Activated naive CD8-positive, alpha-beta T cell (primary cell): Measurements from ENCODE around the gene ZCCHC14.

Experiments
- H3K27ac Mint-ChIP-seq: one replicate; pipeline ENCODE4 v1.8.0; 2021; ENCODE audit warnings: mixed read lengths
- H3K27me3 Mint-ChIP-seq: one replicate; pipeline ENCODE4 v1.8.0; 2021; ENCODE audit warnings: mixed read lengths
- H3K36me3 Mint-ChIP-seq: one replicate; pipeline ENCODE4 v1.8.0; 2021; ENCODE audit warnings: mixed read lengths
- H3K4me1 Mint-ChIP-seq: one replicate; pipeline ENCODE4 v1.8.0; 2021; ENCODE audit warnings: low read depth, mixed read lengths
- H3K4me3 Mint-ChIP-seq: one replicate; pipeline ENCODE4 v1.8.0; 2021; ENCODE audit warnings: mild to moderate bottlenecking, mixed read lengths
- H3K9me3 Mint-ChIP-seq: one replicate; pipeline ENCODE4 v1.8.0; 2021; ENCODE audit warnings: low read depth, mixed read lengths

The ZCCHC14 gene

GRCh38 chr16:87412996-87413421, 79.8 kb downstream of the ZCCHC14 start:
- no peaks in the 10 kb centered on the region for H3K4me1 Mint-ChIP-seq
- H3K4me3 Mint-ChIP-seq: no peak overlapping the region
- no peak overlapping the region for H3K27ac Mint-ChIP-seq
- no peaks in the 10 kb centered on the region for H3K36me3 Mint-ChIP-seq
- H3K27me3 Mint-ChIP-seq: no peaks in the 10 kb centered on the region
- H3K9me3 Mint-ChIP-seq: no peaks in the 10 kb centered on the region

GRCh38 chr16:87412371-87412995, 80.3 kb downstream of the ZCCHC14 start:
- Mint-ChIP-seq H3K27ac (no peak overlapping the region), H3K27me3 (no peaks in the 10 kb centered on the region)

GRCh38 chr16:87411375-87412271, 81.2 kb downstream of the ZCCHC14 start:
- Mint-ChIP-seq H3K36me3 (no peaks in the 10 kb centered on the region), H3K27ac (no peak overlapping the region), H3K4me1 (no peaks in the 10 kb centered on the region), H3K27me3 (no peaks in the 10 kb centered on the region), H3K9me3 (no peaks in the 10 kb centered on the region), H3K4me3 (no peak overlapping the region)

More at GRCh38 chr16:87412371-87412995, 80.3 kb downstream of the ZCCHC14 start:
- Mint-ChIP-seq H3K4me1 (no peaks in the 10 kb centered on the region), H3K36me3 (no peaks in the 10 kb centered on the region), H3K9me3 (no peaks in the 10 kb centered on the region), H3K4me3 (no peak overlapping the region)

GRCh38 chr16:87410968-87411367, 81.9 kb downstream of the ZCCHC14 start:
- H3K4me1 Mint-ChIP-seq: no peaks in the 10 kb centered on the region
- H3K9me3 Mint-ChIP-seq: no peaks in the 10 kb centered on the region
- H3K27me3 Mint-ChIP-seq: no peaks in the 10 kb centered on the region
- H3K4me3 Mint-ChIP-seq: no peak overlapping the region
- H3K36me3 Mint-ChIP-seq: no peaks in the 10 kb centered on the region
- no peak overlapping the region for H3K27ac Mint-ChIP-seq

- Mint-ChIP-seq H3K4me1 (no peaks in the 10 kb centered on the region), H3K4me3 (no peak overlapping the region), H3K9me3 (no peaks in the 10 kb centered on the region), H3K27ac (no peak overlapping the region), H3K36me3 (no peaks in the 10 kb centered on the region), H3K27me3 (no peaks in the 10 kb centered on the region)
These were observed 82.3 kb downstream of the ZCCHC14 start for GRCh38 chr16:87410530-87410929.

- H3K27ac Mint-ChIP-seq: no peak overlapping the region
- no peaks in the 10 kb centered on the region for H3K36me3 Mint-ChIP-seq
These were observed 83.0 kb downstream of the ZCCHC14 start for GRCh38 chr16:87409781-87410180.

GRCh38 chr16:87409153-87409552, 83.7 kb downstream of the ZCCHC14 start:
- Mint-ChIP-seq H3K27ac (no peak overlapping the region), H3K36me3 (no peaks in the 10 kb centered on the region)

More at GRCh38 chr16:87409781-87410180, 83.0 kb downstream of the ZCCHC14 start:
- Mint-ChIP-seq H3K4me1 (no peaks in the 10 kb centered on the region), H3K27me3 (no peaks in the 10 kb centered on the region), H3K9me3 (no peaks in the 10 kb centered on the region), H3K4me3 (no peak overlapping the region)

GRCh38 chr16:87407511-87408112, 85.2 kb downstream of the ZCCHC14 start:
- Mint-ChIP-seq H3K9me3 (no peaks in the 10 kb centered on the region), H3K4me3 (no peak overlapping the region), H3K4me1 (no peaks in the 10 kb centered on the region), H3K27ac (peak overlapping the region; percentile 50), H3K27me3 (no peaks in the 10 kb centered on the region), H3K36me3 (peaks cover 3% of the 10 kb centered on the region)

More at GRCh38 chr16:87409153-87409552, 83.7 kb downstream of the ZCCHC14 start:
- Mint-ChIP-seq H3K9me3 (no peaks in the 10 kb centered on the region), H3K4me1 (no peaks in the 10 kb centered on the region), H3K27me3 (no peaks in the 10 kb centered on the region), H3K4me3 (no peak overlapping the region)

- Mint-ChIP-seq H3K9me3 (no peaks in the 10 kb centered on the region), H3K4me1 (no peaks in the 10 kb centered on the region), H3K27ac (peak overlapping the region; percentile 46), H3K36me3 (peaks cover 3% of the 10 kb centered on the region), H3K4me3 (no peak overlapping the region), H3K27me3 (no peaks in the 10 kb centered on the region)
These were observed 86.2 kb downstream of the ZCCHC14 start for GRCh38 chr16:87406495-87407088.

- H3K27me3 Mint-ChIP-seq: no peaks in the 10 kb centered on the region
- peaks cover 3% of the 10 kb centered on the region for H3K36me3 Mint-ChIP-seq
- H3K9me3 Mint-ChIP-seq: no peaks in the 10 kb centered on the region
- H3K4me3 Mint-ChIP-seq: no peak overlapping the region
- peaks cover 3% of the 10 kb centered on the region for H3K4me1 Mint-ChIP-seq
- H3K27ac Mint-ChIP-seq: no peak overlapping the region
These were observed 87.8 kb downstream of the ZCCHC14 start for GRCh38 chr16:87404764-87405625.

GRCh38 chr16:87395181-87395842, 97.5 kb downstream of the ZCCHC14 start:
- Mint-ChIP-seq H3K36me3 (no peaks in the 10 kb centered on the region), H3K9me3 (no peaks in the 10 kb centered on the region), H3K4me1 (peaks cover 39% of the 10 kb centered on the region), H3K27me3 (no peaks in the 10 kb centered on the region), H3K4me3 (peak overlapping the region; percentile 53), H3K27ac (no peak overlapping the region)

- peak overlapping the region; percentile 94 for H3K4me3 Mint-ChIP-seq
- H3K27me3 Mint-ChIP-seq: no peaks in the 10 kb centered on the region
- peaks cover 49% of the 10 kb centered on the region for H3K4me1 Mint-ChIP-seq
- no peaks in the 10 kb centered on the region for H3K36me3 Mint-ChIP-seq
- H3K27ac Mint-ChIP-seq: peak overlapping the region; percentile 93
- H3K9me3 Mint-ChIP-seq: no peaks in the 10 kb centered on the region
These were observed 99.2 kb downstream of the ZCCHC14 start for GRCh38 chr16:87393680-87394055.

- no peaks in the 10 kb centered on the region for H3K27me3 Mint-ChIP-seq
- H3K4me1 Mint-ChIP-seq: peaks cover 55% of the 10 kb centered on the region
- H3K9me3 Mint-ChIP-seq: no peaks in the 10 kb centered on the region
- peak overlapping the region; percentile 94 for H3K4me3 Mint-ChIP-seq
- H3K36me3 Mint-ChIP-seq: no peaks in the 10 kb centered on the region
- H3K27ac Mint-ChIP-seq: peak overlapping the region; percentile 93
These were observed 99.8 kb downstream of the ZCCHC14 start for GRCh38 chr16:87392821-87393679.
